ENCODE measurements around the gene GLB1L.

GLB1L gene

GRCh38 chr2:219278655-219279150 lies 33.5 kb upstream of the GLB1L start:
- Mint-ChIP-seq H3K27me3 (ENCODE audit: low read depth) (peaks cover 14% of the 10 kb centered on the region), H3K9me3 (no peaks in the 10 kb centered on the region), H3K4me3 (peak overlapping the region; percentile 85 to 95 (median 93)), H3K4me1 (peaks cover 55% of the 10 kb centered on the region), H3K36me3 (ENCODE audit: low read depth) (peaks cover 20% of the 10 kb centered on the region), H3K27ac (peak overlapping the region; percentile 81 to 97 (median 86))
- no peak for TF ChIP-seq CTCF (IDR thresholded peaks at IDR 0.05; ENCODE audit: unreplicated experiment in 3 of 3)

GRCh38 chr2:219277703-219278654 lies 32.7 kb upstream of the GLB1L start:
- TF ChIP-seq CTCF (IDR thresholded peaks at IDR 0.05; ENCODE audit: unreplicated experiment in 3 of 3): peak; percentile 96 to 99 (median 99)
- H3K4me3 Mint-ChIP-seq: peak overlapping the region; percentile 85 to 95 (median 93)
- peaks cover 50% of the 10 kb centered on the region for H3K4me1 Mint-ChIP-seq
- H3K27ac Mint-ChIP-seq: peak overlapping the region; percentile 81 to 97 (median 86)
- peaks cover 15% of the 10 kb centered on the region for H3K36me3 Mint-ChIP-seq (ENCODE audit: low read depth)
- peaks cover 18% of the 10 kb centered on the region for H3K27me3 Mint-ChIP-seq (ENCODE audit: low read depth)
- H3K9me3 Mint-ChIP-seq: no peaks in the 10 kb centered on the region

GRCh38 chr2:219274361-219274921 lies 29.2 kb upstream of the GLB1L start:
- no peak for TF ChIP-seq CTCF (IDR thresholded peaks at IDR 0.05; ENCODE audit: unreplicated experiment in 3 of 3)
- Mint-ChIP-seq H3K4me3 (no peak overlapping the region), H3K4me1 (peaks cover 26% of the 10 kb centered on the region), H3K27me3 (ENCODE audit: low read depth) (peaks cover 35% of the 10 kb centered on the region), H3K9me3 (no peaks in the 10 kb centered on the region), H3K36me3 (ENCODE audit: low read depth) (no peaks in the 10 kb centered on the region), H3K27ac (peak overlapping the region in 2 of 3 experiments; percentile 52 to 69)

GRCh38 chr2:219273937-219274336 lies 28.7 kb upstream of the GLB1L start:
- H3K9me3 Mint-ChIP-seq: no peaks in the 10 kb centered on the region
- peaks cover 37% of the 10 kb centered on the region for H3K27me3 Mint-ChIP-seq (ENCODE audit: low read depth)
- H3K27ac Mint-ChIP-seq: no peak overlapping the region
- no peak overlapping the region for H3K4me3 Mint-ChIP-seq
- peaks cover 29% of the 10 kb centered on the region for H3K4me1 Mint-ChIP-seq
- no peak for TF ChIP-seq CTCF (IDR thresholded peaks at IDR 0.05; ENCODE audit: unreplicated experiment in 3 of 3)
- no peaks in the 10 kb centered on the region for H3K36me3 Mint-ChIP-seq (ENCODE audit: low read depth)

- Mint-ChIP-seq H3K36me3 (ENCODE audit: low read depth) (no peaks in the 10 kb centered on the region), H3K9me3 (no peaks in the 10 kb centered on the region), H3K4me3 (no peak overlapping the region), H3K27ac (no peak overlapping the region), H3K4me1 (peaks cover 20% of the 10 kb centered on the region), H3K27me3 (ENCODE audit: low read depth) (peaks cover 34% of the 10 kb centered on the region)
- TF ChIP-seq CTCF (IDR thresholded peaks at IDR 0.05; ENCODE audit: unreplicated experiment in 3 of 3): no peak
Measured at GRCh38 chr2:219272995-219273394, 27.8 kb upstream of the GLB1L start.

Data from nephron (organoid).